LoVo (cell line): Measurements from ENCODE around the gene CYTIP.

Experiments
- DNase-seq: peaks from one replicate; pipeline ENCODE4 v3.0.0-alpha.2; 2016; ENCODE audit warnings: low spot score

The CYTIP gene

GRCh38 chr2:157463002-157463401, 19.1 kb upstream of the CYTIP start:
- DNase-seq = no peak

- DNase-seq = no peak
Measured at GRCh38 chr2:157460897-157461296, 17.0 kb upstream of the CYTIP start.

GRCh38 chr2:157460384-157460837, 16.5 kb upstream of the CYTIP start:
- peak; percentile 60 for DNase-seq

- DNase-seq = no peak
Measured at GRCh38 chr2:157459486-157459885, 15.6 kb upstream of the CYTIP start.

- no peak for DNase-seq
Measured at GRCh38 chr2:157447741-157448140, 3.9 kb upstream of the CYTIP start.

GRCh38 chr2:157447031-157447430, 3.1 kb upstream of the CYTIP start:
- DNase-seq = no peak

- DNase-seq = no peak
Measured at GRCh38 chr2:157444641-157445040, 752 bp upstream of the CYTIP start.

GRCh38 chr2:157443090-157443489, 799 bp downstream of the CYTIP start:
- DNase-seq = no peak

GRCh38 chr2:157442636-157443035, 1.3 kb downstream of the CYTIP start:
- no peak for DNase-seq

- no peak for DNase-seq
Measured at GRCh38 chr2:157442191-157442590, 1.7 kb downstream of the CYTIP start.

GRCh38 chr2:157441072-157441454, 2.8 kb downstream of the CYTIP start:
- DNase-seq = no peak

GRCh38 chr2:157440404-157441071, 3.4 kb downstream of the CYTIP start:
- no peak for DNase-seq

- no peak for DNase-seq
Measured at GRCh38 chr2:157439824-157440186, 4.1 kb downstream of the CYTIP start.

GRCh38 chr2:157438863-157439823, 4.7 kb downstream of the CYTIP start:
- DNase-seq = no peak

- DNase-seq = no peak
Measured at GRCh38 chr2:157433394-157433793, 10.5 kb downstream of the CYTIP start.

- DNase-seq = no peak
Measured at GRCh38 chr2:157432475-157433106, 11.3 kb downstream of the CYTIP start.

- no peak for DNase-seq
Measured at GRCh38 chr2:157431176-157431575, 12.7 kb downstream of the CYTIP start.

- DNase-seq = no peak
Measured at GRCh38 chr2:157428500-157429175, 15.3 kb downstream of the CYTIP start.

GRCh38 chr2:157427922-157428303, 16.0 kb downstream of the CYTIP start:
- no peak for DNase-seq

- no peak for DNase-seq
Measured at GRCh38 chr2:157427003-157427921, 16.6 kb downstream of the CYTIP start.

- no peak for DNase-seq
Measured at GRCh38 chr2:157426477-157426994, 17.4 kb downstream of the CYTIP start.
